NK-92 (cell line): ENCODE measurements around the gene ARVCF.

Experiments
- DNase-seq: peaks from one replicate; lab custom pipeline; 2025; ENCODE audit not compliant: unreplicated experiment; lab: John Stamatoyannopoulos, UW

Gene ARVCF

DNA sequence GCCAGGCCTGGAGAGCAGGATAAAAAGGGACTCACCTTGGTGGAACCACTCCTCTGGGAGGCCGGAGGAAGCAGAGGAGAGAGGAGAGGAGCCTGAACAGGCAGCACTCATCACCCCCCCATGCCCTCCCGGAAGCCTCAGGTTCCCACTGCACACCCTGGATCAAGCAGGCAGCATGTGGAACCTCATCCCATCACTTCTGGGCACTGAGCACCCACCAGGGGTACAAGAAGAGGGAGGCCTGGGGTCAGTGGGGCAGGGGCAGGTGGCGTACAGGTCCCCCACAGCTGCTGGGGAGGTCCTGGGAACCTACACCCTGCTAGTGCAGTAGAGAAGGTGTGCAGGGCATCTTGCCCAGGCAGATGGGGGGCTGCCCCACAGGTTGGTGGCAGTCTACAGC lies 40.0 kb downstream of the ARVCF start:
- no peak for DNase-seq

GRCh38 chr22:19975707-19976035 lies 41.0 kb downstream of the ARVCF start:
- DNase-seq = no peak

DNA sequence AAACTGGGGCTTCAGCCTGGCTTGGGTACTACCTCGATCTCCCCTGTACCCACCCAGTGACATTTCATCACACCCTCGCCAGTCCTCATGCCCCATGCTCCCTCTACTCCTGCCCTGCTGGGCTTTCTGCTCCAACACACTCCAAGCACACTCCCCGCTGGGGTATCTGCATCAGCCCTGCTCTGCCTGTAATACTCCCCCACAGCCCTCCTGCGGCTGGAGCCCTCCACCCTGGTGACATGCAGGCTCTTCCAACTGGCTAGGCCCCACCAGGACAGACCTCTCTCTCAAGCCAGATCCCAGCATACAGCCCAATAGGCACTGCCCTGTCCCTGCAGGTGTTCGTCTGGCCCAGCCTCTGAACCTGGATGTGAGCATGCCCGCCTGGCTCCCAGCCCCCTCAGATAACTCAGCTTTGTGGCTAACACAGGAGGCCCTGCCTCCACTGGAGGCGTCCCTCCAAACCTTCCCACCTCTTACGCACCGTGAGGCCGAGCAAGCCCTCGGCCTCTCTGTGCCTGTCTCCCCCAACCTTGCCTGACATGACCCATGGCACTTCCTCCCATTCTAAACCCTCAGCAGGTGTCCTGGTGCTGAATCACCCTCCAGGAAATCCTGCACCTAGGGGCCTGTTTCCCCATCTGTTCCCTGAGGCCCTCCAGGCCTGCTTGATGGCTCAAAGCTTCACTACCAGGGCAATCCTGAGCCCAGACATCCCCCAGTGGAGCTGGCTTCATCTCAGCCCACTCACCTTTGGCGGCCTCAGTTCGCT lies 41.5 kb downstream of the ARVCF start:
- DNase-seq = no peak

DNA sequence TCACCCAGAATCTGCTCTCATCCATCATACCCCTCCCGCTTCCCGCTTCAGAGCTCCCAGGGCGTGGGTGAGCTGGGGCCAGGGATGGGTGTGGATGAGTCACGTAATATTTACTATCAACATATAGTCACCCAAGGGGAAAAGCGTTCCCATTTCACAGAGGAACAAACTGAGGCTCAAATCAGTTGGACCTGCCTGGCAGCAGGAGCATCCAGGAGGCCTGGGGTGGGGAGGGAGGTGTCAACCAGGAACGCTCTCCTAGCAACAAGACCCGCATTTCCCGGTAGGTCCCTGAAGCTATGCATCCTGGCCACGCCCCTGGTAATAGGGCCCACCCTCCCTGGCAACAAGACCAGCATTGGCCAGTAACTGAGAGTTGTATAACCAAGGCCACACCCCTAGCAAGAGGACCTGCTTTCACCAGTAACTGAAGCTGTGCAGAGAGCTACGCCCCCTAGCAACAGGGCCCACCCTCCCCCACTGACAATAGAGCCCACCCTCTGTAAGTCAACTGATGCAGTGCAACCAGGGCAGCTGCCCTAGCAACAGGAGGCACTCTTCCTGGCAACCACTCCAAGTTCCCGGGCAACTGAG lies 42.3 kb downstream of the ARVCF start:
- no peak for DNase-seq

- no peak for DNase-seq
These were observed 42.9 kb downstream of the ARVCF start for GRCh38 chr22:19973551-19974267.

DNA sequence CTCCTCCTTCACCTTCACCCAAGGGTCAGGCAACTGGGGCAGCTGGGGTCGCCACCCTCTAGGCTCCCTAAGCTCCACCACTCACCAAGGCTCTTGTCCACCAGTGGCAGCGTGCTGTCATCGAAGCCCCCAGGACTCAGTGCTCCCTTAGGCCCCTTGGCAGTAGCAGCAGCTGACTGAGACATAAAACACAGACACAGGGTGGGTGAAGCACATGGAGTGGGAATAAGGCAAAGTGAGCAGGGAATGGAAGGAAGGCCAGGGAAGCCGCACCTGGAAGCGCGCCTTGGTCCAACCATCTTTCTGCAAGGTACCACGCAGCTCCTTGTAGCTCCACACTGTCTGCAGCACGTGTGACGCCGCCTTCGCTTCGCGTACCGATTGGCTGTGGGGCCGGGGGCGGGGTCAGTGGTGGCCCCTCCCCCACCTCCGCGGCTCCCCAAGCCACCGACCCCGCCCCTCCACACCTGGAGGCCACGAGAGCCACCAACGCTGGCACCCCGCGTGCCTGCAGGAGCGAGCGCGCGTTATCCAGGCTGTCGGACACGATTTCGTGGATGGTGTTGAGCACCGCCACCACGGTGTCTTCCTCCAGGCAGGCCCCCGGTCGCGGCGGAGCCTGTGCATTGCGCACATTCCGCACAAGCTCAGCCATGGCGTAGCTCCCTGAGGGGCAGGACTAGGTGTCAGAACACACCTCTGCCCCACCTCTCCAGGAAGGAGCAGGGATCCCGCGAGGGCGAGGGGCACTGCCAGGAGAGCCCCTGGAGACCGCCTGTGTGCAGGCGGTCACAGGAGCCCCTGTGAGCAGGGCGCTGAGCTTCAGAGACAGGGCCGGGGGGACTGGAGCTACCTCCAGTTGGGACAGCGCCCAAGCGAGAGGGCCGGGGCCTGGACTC lies 43.7 kb downstream of the ARVCF start:
- no peak for DNase-seq

GRCh38 chr22:19972251-19972650 lies 44.4 kb downstream of the ARVCF start:
- DNase-seq = no peak

GRCh38 chr22:19971276-19972124 lies 45.1 kb downstream of the ARVCF start:
- DNase-seq = no peak

DNA sequence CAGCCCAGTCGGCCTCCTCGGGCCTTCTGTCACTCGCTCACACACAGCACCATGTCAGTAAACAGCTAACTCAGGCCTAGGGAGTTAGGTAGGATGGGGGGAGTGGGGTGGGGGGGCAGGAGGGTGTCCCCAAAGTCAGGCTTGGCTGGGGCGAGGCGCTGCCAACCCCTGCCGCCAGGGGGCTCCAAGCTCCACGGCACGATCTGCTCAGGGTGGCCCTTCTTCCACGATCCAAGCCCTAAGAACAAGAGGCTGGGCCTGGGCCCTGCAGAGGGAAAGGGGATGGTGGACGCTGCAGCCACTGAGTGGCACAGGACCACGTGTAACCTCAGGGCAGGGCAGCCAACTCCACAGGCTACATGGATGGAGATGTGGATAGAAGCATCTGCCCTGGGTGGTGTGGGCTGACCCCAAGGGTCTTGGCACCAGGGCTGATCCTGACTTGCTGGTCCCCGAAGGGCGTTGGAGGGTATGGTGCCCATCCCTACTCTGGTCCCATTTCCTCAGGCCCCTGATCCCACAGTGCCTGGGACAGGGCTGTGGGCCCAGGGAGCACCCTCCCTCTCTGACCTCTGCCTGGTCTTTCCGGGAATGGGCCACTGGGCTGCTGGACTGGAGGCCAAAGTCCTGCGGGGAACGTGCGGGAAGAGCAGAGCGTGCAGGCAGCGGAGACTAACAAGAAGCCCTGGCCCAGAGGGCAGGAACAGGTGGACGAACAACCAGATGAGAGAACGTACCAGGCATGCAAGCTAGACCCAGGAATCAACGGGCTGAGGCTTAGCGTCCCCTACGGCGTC lies 45.9 kb downstream of the ARVCF start:
- DNase-seq = no peak

DNA sequence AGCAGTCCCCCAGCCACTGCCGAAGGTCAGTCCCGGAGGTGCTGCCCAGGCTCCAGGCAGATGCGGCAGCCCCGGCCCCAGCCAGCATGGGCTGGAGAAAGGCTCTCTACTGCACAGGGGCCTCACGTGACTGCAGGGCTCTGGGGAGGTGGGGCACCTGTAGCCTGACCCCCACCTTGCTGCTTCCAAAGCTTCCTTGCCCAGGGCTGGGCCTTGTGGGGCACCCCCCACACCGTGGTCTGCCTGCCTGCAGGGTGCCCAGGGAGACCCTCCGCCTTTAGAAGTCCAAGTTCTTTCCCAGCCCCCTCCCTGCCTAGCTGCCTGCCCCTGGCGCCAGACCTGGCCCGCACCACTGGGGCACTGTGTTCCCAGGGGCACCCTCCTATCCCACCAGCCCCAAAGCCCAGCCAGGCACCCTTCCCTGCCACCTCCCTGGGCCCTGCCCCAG lies 46.6 kb downstream of the ARVCF start:
- DNase-seq = no peak

GRCh38 chr22:19969141-19969928 lies 47.3 kb downstream of the ARVCF start:
- DNase-seq = no peak

GRCh38 chr22:19968450-19968891 lies 48.2 kb downstream of the ARVCF start:
- DNase-seq = no peak

GRCh38 chr22:19967850-19968449 lies 48.7 kb downstream of the ARVCF start:
- no peak for DNase-seq

DNA sequence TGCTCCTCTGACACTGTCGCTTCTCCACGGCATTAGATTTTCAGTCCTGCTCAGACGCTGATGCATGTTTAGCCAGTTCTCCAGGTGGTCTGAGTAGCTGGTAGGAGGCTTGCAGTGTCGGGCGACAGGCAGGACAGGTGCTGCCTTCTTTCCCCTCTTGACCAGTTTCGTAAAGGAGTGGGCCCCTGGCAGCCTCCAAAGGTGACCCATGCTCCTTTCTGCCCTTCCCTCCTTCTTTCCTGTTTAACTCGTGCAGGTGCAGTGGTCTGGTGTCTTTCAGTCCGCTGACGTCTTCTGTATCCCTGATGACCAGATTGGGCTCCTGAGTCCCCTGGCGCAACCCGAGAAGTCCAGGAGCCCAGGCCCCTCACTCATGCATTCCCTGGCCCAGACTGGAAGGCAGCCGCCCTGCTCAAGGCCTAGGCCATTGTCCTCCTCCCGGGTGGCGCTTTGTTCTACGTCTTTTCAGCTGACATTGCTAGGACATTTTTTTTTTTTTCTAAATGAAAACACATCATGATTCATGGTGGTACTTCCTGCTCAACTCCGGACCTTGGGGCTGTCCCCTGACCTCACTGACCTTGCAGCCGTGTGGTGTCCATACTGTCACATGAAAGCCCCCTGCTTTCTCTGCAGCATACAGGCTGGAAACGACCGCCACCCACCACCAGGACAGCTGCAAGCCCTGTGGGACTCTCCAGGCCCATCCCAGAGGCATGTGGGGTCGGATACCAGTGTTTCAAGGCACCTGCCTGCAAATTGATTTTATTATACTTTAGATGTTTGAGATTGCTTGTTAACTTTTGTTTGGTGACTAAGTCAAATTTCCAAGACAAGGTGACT lies 49.5 kb downstream of the ARVCF start:
- DNase-seq = no peak

- no peak for DNase-seq
These were observed 50.6 kb downstream of the ARVCF start for GRCh38 chr22:19965771-19966709.

- no peak for DNase-seq
These were observed 51.8 kb downstream of the ARVCF start for GRCh38 chr22:19964701-19965386.
